Tibial artery (tissue), 4 donors: ENCODE measurements around the gene CDH5.

ENCODE experiments used
- DNase-seq, 2 donors: peaks; one replicate each; pipeline ENCODE4 v3.0.0-alpha.2; 2019
- H3K27ac ChIP-seq, 2 donors: fragments of 200-600 bp; sonication (generic) in 1 of 2; 1 replicate in 1 of 2; 2 replicates in 1 of 2; pipeline ENCODE4 v1.5.1; 2018 to 2019; ENCODE audit warnings: mild to moderate bottlenecking in 1 of 2
- H3K27me3 ChIP-seq, 2 donors: fragments of 200-600 bp; sonication (generic) in 1 of 2; one replicate each; pipeline versions ENCODE4 v1.5.1 to v1.6.0; 2016 to 2019
- H3K36me3 ChIP-seq, 3 donors: fragments of 200-600 bp; sonication (generic) in 2 of 3; one replicate each; pipeline ENCODE4 v1.5.1; 2016 to 2019; ENCODE audit warnings: mild to moderate bottlenecking in 2 of 3
- H3K4me1 ChIP-seq, 4 donors: fragments of 200-600 bp; sonication (generic) in 2 of 4; 1 replicate in 3 of 4; 2 replicates in 1 of 4; pipeline ENCODE4 v1.5.1; 2016 to 2019
- H3K4me3 ChIP-seq, 2 donors: fragments of 200-600 bp; sonication (generic) in 1 of 2; 1 replicate in 1 of 2; 2 replicates in 1 of 2; pipeline ENCODE4 v1.5.1; 2018 to 2019; ENCODE audit warnings: mild to moderate bottlenecking in 2 of 2
- H3K9me3 ChIP-seq, 3 donors: fragments of 200-600 bp; sonication (generic) in 1 of 3; one replicate each; pipeline ENCODE4 v1.5.1; 2016 to 2019
- intact Hi-C: fragments of 100-400 bp; cut with DNase I; formaldehyde crosslinking; loops from one replicate; pipeline ENCODE4 v1.15.0; 2023; ENCODE audit warnings: low total_unique reads
- TF ChIP-seq, protein P1 (sequence below), 2 experiments: fragments of 200-600 bp in 1 of 2; fragments of 450-650 bp in 1 of 2; IDR thresholded peaks; one replicate each; pipeline ENCODE4 v1.5.1; 2017 to 2019; ENCODE audit warnings: antibody characterized with exemption in 2 of 2, mild to moderate bottlenecking in 1 of 2, moderate library complexity in 1 of 2

The CDH5 gene

DNA sequence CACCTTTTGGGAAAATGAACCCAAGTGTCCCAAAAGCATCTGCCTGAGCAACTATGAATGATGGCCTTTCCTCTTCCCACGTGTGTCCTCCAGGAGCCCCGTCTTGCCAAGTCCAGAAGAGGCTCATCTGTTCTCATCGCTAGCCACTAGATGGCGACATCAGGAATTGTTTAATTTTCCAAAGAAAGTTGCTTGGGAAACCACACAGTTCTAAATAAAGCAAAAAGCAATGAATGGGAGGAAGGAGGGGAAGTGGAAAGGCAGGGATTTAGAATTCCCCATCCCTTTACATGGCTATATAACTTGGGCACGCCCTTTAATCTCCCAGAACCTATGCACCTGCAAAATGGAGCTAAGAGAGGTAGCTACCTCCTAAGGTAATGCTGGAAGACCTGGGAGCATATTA, 9.0 kb upstream of the CDH5 start:
- DNase-seq, result peak in 1 of 2 donors; percentile 53
- Histone ChIP-seq H3K27ac (no peak overlapping the region), H3K4me3 (no peak overlapping the region), H3K4me1 (peaks cover 0 to 8% (median 2%) of the 10 kb centered on the region in 4 donors), H3K27me3 (peaks cover 0 to 21% of the 10 kb centered on the region in 2 donors), H3K36me3 (no peaks in the 10 kb centered on the region), H3K9me3 (no peaks in the 10 kb centered on the region)
- intact Hi-C loops, result no loop called here
- TF ChIP-seq, protein P1, sequence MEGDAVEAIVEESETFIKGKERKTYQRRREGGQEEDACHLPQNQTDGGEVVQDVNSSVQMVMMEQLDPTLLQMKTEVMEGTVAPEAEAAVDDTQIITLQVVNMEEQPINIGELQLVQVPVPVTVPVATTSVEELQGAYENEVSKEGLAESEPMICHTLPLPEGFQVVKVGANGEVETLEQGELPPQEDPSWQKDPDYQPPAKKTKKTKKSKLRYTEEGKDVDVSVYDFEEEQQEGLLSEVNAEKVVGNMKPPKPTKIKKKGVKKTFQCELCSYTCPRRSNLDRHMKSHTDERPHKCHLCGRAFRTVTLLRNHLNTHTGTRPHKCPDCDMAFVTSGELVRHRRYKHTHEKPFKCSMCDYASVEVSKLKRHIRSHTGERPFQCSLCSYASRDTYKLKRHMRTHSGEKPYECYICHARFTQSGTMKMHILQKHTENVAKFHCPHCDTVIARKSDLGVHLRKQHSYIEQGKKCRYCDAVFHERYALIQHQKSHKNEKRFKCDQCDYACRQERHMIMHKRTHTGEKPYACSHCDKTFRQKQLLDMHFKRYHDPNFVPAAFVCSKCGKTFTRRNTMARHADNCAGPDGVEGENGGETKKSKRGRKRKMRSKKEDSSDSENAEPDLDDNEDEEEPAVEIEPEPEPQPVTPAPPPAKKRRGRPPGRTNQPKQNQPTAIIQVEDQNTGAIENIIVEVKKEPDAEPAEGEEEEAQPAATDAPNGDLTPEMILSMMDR (IDR thresholded peaks at IDR 0.05), result peak; percentile 60 to 65

DNA sequence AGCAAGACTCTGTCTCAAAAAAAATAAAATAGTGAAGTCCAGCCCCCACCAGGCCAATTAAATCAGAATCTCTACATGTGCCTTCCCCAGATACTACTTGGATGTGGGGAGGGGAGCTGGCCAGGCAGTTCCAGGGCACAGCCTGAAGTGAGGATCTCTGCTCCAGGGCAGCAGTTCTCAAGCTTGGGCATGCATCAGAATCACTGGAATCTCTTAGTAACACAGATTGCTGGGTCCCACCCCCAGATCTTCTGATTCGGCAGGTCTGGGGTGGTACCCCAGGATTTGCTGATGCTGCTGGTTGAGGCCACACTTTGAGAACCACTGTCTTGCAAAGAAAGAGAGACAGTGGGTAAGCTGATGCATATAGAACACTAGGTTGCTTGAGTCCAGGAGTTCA, 8.3 kb upstream of the CDH5 start:
- Histone ChIP-seq H3K27me3 (peaks cover 0 to 18% of the 10 kb centered on the region in 2 donors), H3K4me3 (no peak overlapping the region), H3K36me3 (no peaks in the 10 kb centered on the region), H3K27ac (no peak overlapping the region), H3K4me1 (peaks cover 0 to 8% (median 2%) of the 10 kb centered on the region in 4 donors), H3K9me3 (no peaks in the 10 kb centered on the region)
- TF ChIP-seq, protein P1 (IDR thresholded peaks at IDR 0.05), result no peak
- intact Hi-C loops, result no loop called here
- DNase-seq, result no peak

DNA sequence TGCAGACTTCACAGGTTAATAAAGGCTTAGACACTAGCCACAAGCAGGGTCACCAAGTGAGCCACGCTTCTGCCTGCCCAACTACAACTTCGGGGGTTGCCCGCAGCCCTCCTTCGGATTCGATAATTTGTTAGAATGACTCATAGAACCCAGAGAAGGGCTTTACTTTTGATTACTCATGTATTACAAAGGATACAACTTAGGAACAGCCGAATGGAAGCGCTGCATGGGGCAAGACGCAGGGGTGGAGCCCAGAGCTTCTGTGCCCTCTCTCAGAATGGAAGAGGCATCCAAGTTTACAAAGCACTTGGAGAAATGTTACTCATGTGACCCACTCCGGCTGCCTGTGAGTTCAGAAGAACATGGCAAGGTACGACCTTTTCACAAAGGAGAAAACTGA, 7.5 kb upstream of the CDH5 start:
- TF ChIP-seq, protein P1 (IDR thresholded peaks at IDR 0.05), result no peak
- Histone ChIP-seq H3K27ac (no peak overlapping the region), H3K36me3 (no peaks in the 10 kb centered on the region), H3K27me3 (peaks cover 0 to 24% of the 10 kb centered on the region in 2 donors), H3K4me1 (peaks cover 0 to 10% (median 3%) of the 10 kb centered on the region in 4 donors), H3K9me3 (no peaks in the 10 kb centered on the region), H3K4me3 (no peak overlapping the region)
- no peak for DNase-seq
- intact Hi-C loops, result no loop called here

DNA sequence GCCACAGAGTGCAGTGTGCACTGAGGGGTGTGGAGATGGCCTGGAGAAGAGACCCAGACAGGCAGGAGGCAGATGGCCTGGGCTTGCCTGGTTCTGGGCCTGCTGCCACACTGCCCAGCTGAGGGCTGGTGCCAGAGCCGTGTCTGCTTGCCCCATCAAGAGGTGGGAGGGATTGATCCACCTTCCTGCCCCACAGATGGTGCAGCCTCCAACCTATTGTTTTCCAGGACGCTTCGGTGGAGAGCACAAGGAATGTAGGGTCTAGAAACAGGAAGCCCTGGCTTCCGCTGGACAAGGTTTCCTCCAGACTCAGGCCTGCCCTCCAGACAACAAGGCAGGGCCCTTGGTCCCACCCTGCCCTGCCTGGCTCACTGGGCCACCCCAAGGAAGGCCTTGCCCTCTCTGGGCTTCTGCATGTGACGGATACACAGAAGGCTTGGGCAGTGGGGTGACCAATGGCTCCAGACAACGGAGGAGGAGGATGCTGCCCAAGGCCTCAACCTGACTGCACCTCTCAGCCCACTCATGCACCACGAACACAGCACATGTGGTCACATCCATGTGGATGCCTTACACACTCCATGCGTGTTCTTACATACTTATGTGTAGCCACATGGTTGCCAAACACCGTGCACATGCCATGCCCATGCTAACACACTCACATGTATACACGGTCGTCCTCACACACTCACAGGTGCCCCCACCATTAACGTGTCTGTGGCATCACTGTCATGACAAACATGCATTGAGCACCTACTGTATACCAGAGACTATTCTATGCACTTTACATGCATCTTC, 6.5 kb upstream of the CDH5 start:
- Histone ChIP-seq H3K9me3 (no peaks in the 10 kb centered on the region), H3K27ac (no peak overlapping the region), H3K4me1 (peaks cover 0 to 15% (median 6%) of the 10 kb centered on the region in 4 donors), H3K36me3 (no peaks in the 10 kb centered on the region), H3K4me3 (no peak overlapping the region), H3K27me3 (peaks cover 0 to 32% of the 10 kb centered on the region in 2 donors)
- TF ChIP-seq, protein P1 (IDR thresholded peaks at IDR 0.05), result no peak
- no peak for DNase-seq
- intact Hi-C loops, result no loop called here

DNA sequence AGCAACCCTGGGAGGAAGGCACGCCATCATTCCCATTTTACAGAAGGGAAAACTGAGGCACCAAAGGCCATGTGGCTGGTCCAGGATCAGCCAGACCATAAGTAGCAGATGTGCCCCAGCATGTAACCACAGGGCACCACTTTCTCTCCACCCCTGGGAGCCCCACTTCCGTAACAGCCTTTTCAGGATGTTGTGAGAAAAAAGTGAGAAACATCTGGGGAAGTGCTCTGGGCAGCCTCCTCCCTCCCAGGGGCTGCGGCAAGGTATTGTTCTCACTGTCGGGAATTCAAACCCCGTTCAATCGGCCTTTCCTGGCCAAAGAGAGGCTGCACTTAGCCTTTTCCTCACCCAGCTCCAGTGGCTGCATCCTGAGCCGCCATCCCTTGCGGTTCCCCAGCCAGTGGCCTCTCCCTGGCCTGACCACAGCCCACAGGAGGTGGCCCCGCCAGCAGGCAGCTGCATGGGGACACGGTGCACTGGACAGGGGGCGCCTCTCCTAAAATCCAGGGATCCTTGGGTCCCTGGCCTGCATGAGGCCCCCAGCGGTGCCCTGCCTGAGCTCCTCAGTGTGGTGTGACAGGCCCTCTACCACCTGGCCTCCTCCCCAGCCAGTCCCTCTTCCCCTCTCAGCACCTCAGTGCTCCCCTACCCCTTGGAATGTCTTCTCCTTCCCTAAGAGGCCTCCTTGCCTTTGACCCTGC, 5.7 kb upstream of the CDH5 start:
- Histone ChIP-seq H3K4me3 (no peak overlapping the region), H3K27ac (no peak overlapping the region), H3K9me3 (no peaks in the 10 kb centered on the region), H3K4me1 (peaks cover 0 to 23% (median 6%) of the 10 kb centered on the region in 4 donors), H3K36me3 (no peaks in the 10 kb centered on the region), H3K27me3 (peaks cover 0 to 40% of the 10 kb centered on the region in 2 donors)
- TF ChIP-seq, protein P1 (IDR thresholded peaks at IDR 0.05), result no peak
- DNase-seq, result no peak
- intact Hi-C loops, result no loop called here
